K562 (cell line): ENCODE measurements around the gene FNBP1. TPM values are rescaled to one million over a fixed set of nuclear protein-coding genes. Genes with fewer than 3 reads are reported as not detected.

Experiments
- ARID3B ChIP-seq: fragments of 250-450 bp; sonication (Bioruptor Pico); IDR thresholded peaks from 2 replicates; pipeline ENCODE4 v1.4.0; 2020; ENCODE audit warnings: borderline replicate concordance
- DDX20 ChIP-seq: fragments of 450-650 bp; IDR thresholded peaks from 2 replicates; pipeline ENCODE4 v1.6.1; 2016; ENCODE audit warnings: missing genetic modification characterization, low read depth, mild to moderate bottlenecking, missing compliant biosample characterization, moderate library complexity
- DNMT1 ChIP-seq: fragments of 450-650 bp; IDR thresholded peaks from 2 replicates; pipeline ENCODE4 v1.6.1; 2016; ENCODE audit warnings: antibody characterized with exemption, mild to moderate bottlenecking
- E2F6 ChIP-seq, 2 experiments: IDR thresholded peaks; 2 replicates each; pipeline ENCODE4 v1.6.1; 2011; ENCODE audit warnings: borderline replicate concordance in 1 of 2, control low read depth in 1 of 2, low read depth in 1 of 2, low read length in 1 of 2, mild to moderate bottlenecking in 1 of 2, mixed read lengths in 1 of 2, moderate library complexity in 1 of 2; ENCODE audit not compliant: insufficient read depth in 1 of 2, insufficient read length in 1 of 2, poor library complexity in 1 of 2, severe bottlenecking in 1 of 2; ENCODE audit errors: extremely low read depth in 1 of 2
- ESRRB ChIP-seq: fragments of 250-450 bp; sonication (Bioruptor Pico); IDR thresholded peaks from 2 replicates; pipeline ENCODE4 v1.5.0; 2020; ENCODE audit warnings: mild to moderate bottlenecking, moderate library complexity, borderline replicate concordance
- JUN ChIP-seq, 2 experiments: sonication (generic) in 1 of 2; formaldehyde crosslinking in 1 of 2; IDR thresholded peaks; 2 replicates each; pipeline versions ENCODE4 v1.6.1 to v1.8.0; 2012 to 2022; ENCODE audit warnings: borderline replicate concordance in 2 of 2, mild to moderate bottlenecking in 2 of 2, improper control_type of control experiment in 1 of 2, low read depth in 1 of 2, low read length in 1 of 2, missing genetic modification reagents in 1 of 2
- MIER1 ChIP-seq: fragments of 450-650 bp; IDR thresholded peaks from 2 replicates; pipeline ENCODE4 v1.6.1; 2016; ENCODE audit warnings: antibody characterized with exemption, mild to moderate bottlenecking, low read depth
- NR2C2 ChIP-seq, 2 experiments: fragments of 200-800 bp in 1 of 2; sonication (Bioruptor generic) in 1 of 2; sonication (generic) in 1 of 2; formaldehyde crosslinking in 1 of 2; IDR thresholded peaks; 2 replicates each; pipeline versions ENCODE4 v1.6.1 to v1.8.0; 2016 to 2022; ENCODE audit warnings: mild to moderate bottlenecking in 1 of 2, missing compliant biosample characterization in 1 of 2, missing genetic modification characterization in 1 of 2, missing genetic modification reagents in 1 of 2
- SRSF7 ChIP-seq: fragments of 200-400 bp; formaldehyde crosslinking; optimal IDR thresholded peaks from 2 replicates; pipeline ENCODE3; 2017; ENCODE audit warnings: mild to moderate bottlenecking, low read depth, low read length
- TRIM24 ChIP-seq, 2 experiments: fragments of 450-650 bp; IDR thresholded peaks; 2 replicates each; pipeline ENCODE4 v1.6.1; 2016
- ZBTB11 ChIP-seq, 3 experiments: fragments of 200-800 bp in 1 of 3; fragments of 250-450 bp in 1 of 3; fragments of 450-650 bp in 1 of 3; sonication (Bioruptor Pico) in 1 of 3; sonication (Bioruptor generic) in 1 of 3; formaldehyde crosslinking in 1 of 3; IDR thresholded peaks; 2 replicates each; pipeline versions ENCODE4 v1.6.1 to v1.8.0; 2016 to 2022; ENCODE audit warnings: mild to moderate bottlenecking in 2 of 3, missing genetic modification characterization in 2 of 3, missing compliant biosample characterization in 1 of 3, moderate library complexity in 1 of 3
- ZBTB33 ChIP-seq: sonication (generic); formaldehyde crosslinking; IDR thresholded peaks from 2 replicates; pipeline ENCODE4 v1.8.1; 2023; ENCODE audit warnings: mild to moderate bottlenecking, missing genetic modification reagents
- ZNF740 ChIP-seq, 3 experiments: fragments of 200-800 bp in 1 of 3; sonication (Bioruptor generic) in 1 of 3; sonication (generic) in 1 of 3; formaldehyde crosslinking in 1 of 3; IDR thresholded peaks; 2 replicates each; pipeline versions ENCODE4 v1.6.1 to v1.8.0; 2016 to 2022; ENCODE audit warnings: mild to moderate bottlenecking in 2 of 3, missing compliant biosample characterization in 2 of 3, missing genetic modification characterization in 2 of 3, missing genetic modification reagents in 1 of 3
- polyA plus RNA-seq, 8 experiments: library from polyadenylated mRNA; depleted of rRNA in 4 of 8; stranded (reverse) in 5 of 8; unstranded in 3 of 8; fragments of >200 nt; fragmentation: Nextera tagmentation in 2 of 8; fragmentation: Illumina TruSeq in 1 of 8; extraction: Ambion mirVana in 2 of 8; extraction: Trizol in 1 of 8; gene quantifications; 2 replicates each; pipeline versions ENCODE4 v1.2.1 to v1.2.3, GENCODE V29; 2011 to 2014; ENCODE audit warnings: inconsistent platforms in 1 of 8, missing spikeins in 1 of 8
- total RNA-seq, 7 experiments: library from RNA; depleted of rRNA in 6 of 7; stranded (reverse); fragments of >200 nt in 6 of 7; fragmentation: Illumina TruSeq in 2 of 7; extraction: Trizol in 2 of 7; gene quantifications; 2 replicates each; pipeline versions ENCODE4 v1.2.1 to v1.2.3, GENCODE V29; 2011 to 2021; ENCODE audit warnings: low replicate concordance in 1 of 7

FNBP1 gene
- total and polyA plus RNA-seq, 9 of the 15 experiments (the other 6 are each of a cell fraction or from before 2014, with no cell fraction given) = 1.8 to 14.9 (median 7.6) TPM

- TF ChIP-seq JUN (IDR thresholded peaks at IDR 0.05; ENCODE audit: borderline replicate concordance, low read depth, low read length) = 0 out of 2 replicates have a peak, but pooled peaks have one; percentile 40
- no peak for TF ChIP-seq JUN (CRISPR knock-in tag; IDR thresholded peaks at IDR 0.05; ENCODE audit: borderline replicate concordance)
- no peak for TF ChIP-seq ESRRB (CRISPR knock-in tag)
- TF ChIP-seq ZBTB33 = 0 out of 2 replicates have a peak, but pooled peaks have one; percentile 69
- peak; percentile 73 for TF ChIP-seq DDX20 (tag)
- TF ChIP-seq TRIM24 (IDR thresholded peaks at IDR 0.05) = no peak
- no peak for TF ChIP-seq ZBTB11 (CRISPR knock-in tag; IDR thresholded peaks at IDR 0.05)
- peak in 1 of 2 experiments; percentile 27 for TF ChIP-seq E2F6 (IDR thresholded peaks at IDR 0.05; ENCODE audit: borderline replicate concordance in 1 of 2, extremely low read depth in 1 of 2, insufficient read depth in 1 of 2, insufficient read length in 1 of 2, low read depth in 1 of 2, low read length in 1 of 2, poor library complexity in 1 of 2, severe bottlenecking in 1 of 2)
- no peak for TF ChIP-seq NR2C2 (CRISPR knock-in tag; IDR thresholded peaks at IDR 0.05)
- peak; percentile 49; the same call in 1 of the 2 replicates for TF ChIP-seq NR2C2 (tag; IDR thresholded peaks at IDR 0.05)
- TF ChIP-seq SRSF7 = no peak
- no peak for TF ChIP-seq DNMT1
- no peak for TF ChIP-seq ARID3B (CRISPR knock-in tag)
- no peak for TF ChIP-seq MIER1
- TF ChIP-seq ZNF740 (CRISPR knock-in tag; IDR thresholded peaks at IDR 0.05) = no peak
- TF ChIP-seq ZNF740 (tag; IDR thresholded peaks at IDR 0.05) = peak in 1 of 2 experiments; percentile 68; a peak in 1 of 4 replicates
Measured at GRCh38 chr9:129895376-129896268, 147.4 kb downstream of the FNBP1 start (continued).
